SK-N-MC (cell line): Measurements from ENCODE around the gene PATE2.

Experiments used
- DNase-seq: peaks from one replicate; pipeline ENCODE4 v3.0.0-alpha.2; 2011; ENCODE audit warnings: low read depth, low spot score
- H3K27ac ChIP-seq: fragments of 200-600 bp; sonication (generic); 2 replicates; pipeline ENCODE4 v1.5.1; 2016; ENCODE audit warnings: mixed run types
- H3K36me3 ChIP-seq: fragments of 200-600 bp; sonication (generic); 2 replicates; pipeline ENCODE4 v1.6.1; 2017; ENCODE audit warnings: antibody characterized with exemption, low read length, mixed read lengths; ENCODE audit not compliant: insufficient read depth
- H3K4me3 ChIP-seq: fragments of 200-600 bp; sonication (generic); 2 replicates; pipeline ENCODE4 v1.5.1; 2016
- H3K9ac ChIP-seq: fragments of 200-600 bp; sonication (generic); 2 replicates; pipeline ENCODE4 v1.8.0; 2017; ENCODE audit warnings: mixed run types, mixed read lengths; ENCODE audit not compliant: insufficient read length
- H3K9me3 ChIP-seq: fragments of 200-600 bp; sonication (generic); 2 replicates; pipeline ENCODE4 v1.6.1; 2017; ENCODE audit warnings: low read depth, mild to moderate bottlenecking, antibody characterized with exemption, low read length, moderate library complexity, mixed read lengths
- EZH2 ChIP-seq: fragments of 200-600 bp; sonication (generic); IDR thresholded peaks from one replicate; pipeline ENCODE4 v1.6.1; 2017; ENCODE audit warnings: antibody characterized with exemption
- FOXP2 ChIP-seq: optimal IDR thresholded peaks from 2 replicates; pipeline ENCODE3; 2011; ENCODE audit warnings: mild to moderate bottlenecking, moderate library complexity; ENCODE audit not compliant: insufficient read depth; ENCODE audit errors: extremely low read length, control extremely low read depth
- POLR2AphosphoS5 ChIP-seq: IDR thresholded peaks from 2 replicates; pipeline ENCODE4 v1.6.1; 2012; ENCODE audit warnings: mild to moderate bottlenecking, low read depth, low read length, borderline replicate concordance

Gene PATE2

DNA sequence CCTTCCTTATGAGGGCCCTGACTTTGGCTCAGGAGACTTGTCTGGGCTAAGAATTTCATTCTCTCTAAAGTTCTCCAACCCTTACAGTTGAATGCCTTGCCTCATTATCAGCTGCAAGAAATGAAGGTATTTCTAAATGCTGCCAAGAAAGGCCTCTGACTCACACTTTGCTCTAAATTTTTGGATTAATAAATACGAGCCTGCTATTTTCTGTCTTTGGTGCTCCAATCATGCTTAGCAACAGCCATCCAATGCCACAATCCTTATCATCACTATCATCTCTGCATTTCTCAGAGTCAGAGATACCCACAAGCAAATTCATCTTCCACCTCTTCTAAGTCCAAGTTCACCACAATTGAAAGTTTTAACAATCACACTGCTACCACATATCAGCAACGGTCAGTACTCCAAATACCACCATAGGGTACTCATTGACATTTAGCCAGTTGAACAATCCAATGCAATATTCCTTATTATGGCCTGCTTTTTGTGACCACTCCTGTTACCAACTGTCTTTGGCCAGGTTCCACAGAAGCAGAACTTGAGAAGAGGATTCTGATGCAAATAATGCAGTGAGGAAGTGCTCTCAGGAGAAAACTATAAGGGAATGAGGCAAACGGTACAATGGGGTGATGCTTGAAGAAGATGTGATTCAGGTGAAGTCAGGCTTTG lies 5.7 kb downstream of the PATE2 start:
- no peak for DNase-seq
- H3K4me3 ChIP-seq = no peak overlapping the region
- no peak for TF ChIP-seq FOXP2
- no peak for TF ChIP-seq POLR2AphosphoS5
- TF ChIP-seq EZH2 = no peak
- no peak overlapping the region for H3K9ac ChIP-seq
- no peak overlapping the region for H3K27ac ChIP-seq
- no peaks in the 10 kb centered on the region for H3K9me3 ChIP-seq
- no peaks in the 10 kb centered on the region for H3K36me3 ChIP-seq

DNA sequence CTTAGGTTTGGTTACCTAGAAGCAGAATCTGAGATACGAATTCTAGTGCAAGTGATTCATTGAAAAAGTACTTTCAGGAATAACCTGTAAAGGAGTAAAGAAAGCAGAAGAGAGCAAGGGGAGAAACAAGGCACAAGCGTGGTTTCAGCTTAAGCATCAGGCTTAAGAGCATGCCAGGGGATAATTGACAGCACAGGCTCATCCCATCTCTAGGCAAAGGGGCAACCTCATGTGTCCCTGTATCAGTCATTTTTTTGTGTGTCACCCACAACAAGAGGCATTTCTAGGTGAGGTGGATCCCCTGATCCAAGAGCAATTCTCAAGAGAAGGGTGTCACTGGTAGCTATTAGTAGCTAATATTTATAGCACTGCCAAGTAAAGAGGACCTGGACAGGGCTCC lies 8.0 kb downstream of the PATE2 start:
- Histone ChIP-seq H3K4me3 (no peak overlapping the region), H3K9ac (no peak overlapping the region), H3K9me3 (no peaks in the 10 kb centered on the region), H3K27ac (no peak overlapping the region), H3K36me3 (no peaks in the 10 kb centered on the region)
- DNase-seq = no peak
- TF ChIP-seq EZH2 (no peak), POLR2AphosphoS5 (no peak), FOXP2 (no peak)

DNA sequence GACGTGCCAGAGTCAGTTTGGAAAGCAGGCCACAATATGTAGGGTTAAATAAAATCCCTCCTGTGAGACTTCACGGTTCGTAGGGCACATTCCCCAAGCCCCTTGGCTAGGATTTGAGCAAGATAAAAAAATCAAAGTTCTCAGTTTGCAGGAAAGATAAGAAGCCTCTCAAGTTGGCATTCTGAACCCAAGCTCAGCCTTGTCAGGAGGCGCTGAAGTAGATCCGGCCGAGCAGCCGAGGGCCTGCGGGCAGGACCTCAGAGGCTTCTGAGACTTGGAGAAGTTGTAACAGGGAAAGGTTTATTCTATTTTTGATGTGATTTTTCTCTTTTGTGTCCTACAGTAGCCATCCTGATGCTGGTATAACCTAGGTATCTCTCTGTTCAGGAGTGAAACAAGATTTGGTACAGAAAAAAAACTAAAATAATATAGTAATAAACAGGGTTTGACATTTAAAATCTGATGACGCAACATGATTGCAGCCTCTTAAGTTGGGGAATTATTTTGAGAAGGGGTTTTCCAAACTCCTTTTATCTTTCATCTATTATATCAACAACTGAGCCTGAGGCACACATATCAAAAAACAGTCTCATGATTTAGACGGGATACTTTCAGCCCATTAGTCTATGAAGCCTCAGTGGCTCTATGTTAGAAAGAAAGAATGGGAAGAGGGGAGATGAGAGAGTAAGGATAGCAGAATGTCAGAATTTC lies 10.1 kb downstream of the PATE2 start:
- TF ChIP-seq EZH2 = no peak
- TF ChIP-seq FOXP2 = no peak
- TF ChIP-seq POLR2AphosphoS5 = no peak
- no peaks in the 10 kb centered on the region for H3K9me3 ChIP-seq
- H3K9ac ChIP-seq = no peak overlapping the region
- no peaks in the 10 kb centered on the region for H3K36me3 ChIP-seq
- no peak for DNase-seq
- no peak overlapping the region for H3K27ac ChIP-seq
- no peak overlapping the region for H3K4me3 ChIP-seq

DNA sequence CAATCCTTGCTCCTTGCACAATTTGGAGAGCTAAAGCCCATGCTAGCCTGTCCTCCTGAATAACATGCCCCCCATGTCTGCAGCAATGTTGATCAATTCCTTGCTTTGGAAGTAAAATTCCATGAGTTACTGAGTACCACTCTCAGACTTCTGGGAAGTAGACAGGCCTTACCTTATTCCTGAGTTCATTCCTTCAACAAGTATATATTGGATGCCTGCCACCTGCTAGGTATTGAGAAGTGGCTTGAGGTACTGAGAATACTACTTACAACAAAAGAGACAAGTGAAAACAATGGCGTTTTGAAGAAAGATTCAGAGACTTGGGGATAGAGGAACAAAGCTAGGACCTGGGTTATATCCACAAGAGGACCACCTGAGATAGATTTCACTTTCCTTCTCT lies 12.4 kb downstream of the PATE2 start:
- no peaks in the 10 kb centered on the region for H3K36me3 ChIP-seq
- H3K4me3 ChIP-seq = no peak overlapping the region
- no peak for DNase-seq
- no peak overlapping the region for H3K9ac ChIP-seq
- no peak for TF ChIP-seq FOXP2
- TF ChIP-seq POLR2AphosphoS5 = no peak
- no peak for TF ChIP-seq EZH2
- H3K27ac ChIP-seq = no peak overlapping the region
- H3K9me3 ChIP-seq = no peaks in the 10 kb centered on the region

DNA sequence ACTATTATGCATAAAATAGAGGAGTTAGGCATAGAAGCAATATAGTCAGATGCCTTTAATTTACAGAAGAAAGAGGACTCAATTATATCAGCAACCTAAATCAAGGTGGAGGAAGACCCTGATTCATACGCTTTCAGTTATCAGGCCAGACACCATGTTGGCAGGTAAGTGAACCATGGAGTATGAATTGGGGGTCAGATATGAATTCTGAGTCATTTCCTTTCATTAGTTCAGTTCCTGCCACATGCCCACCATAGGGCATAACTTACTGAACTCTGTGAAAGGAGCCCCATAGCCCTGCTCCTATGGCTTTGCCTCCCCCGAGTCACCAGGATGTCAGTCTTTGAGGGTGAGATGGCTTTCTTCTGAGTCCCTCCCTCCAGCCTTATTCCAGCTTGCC lies 15.1 kb downstream of the PATE2 start:
- H3K9ac ChIP-seq = no peak overlapping the region
- no peak overlapping the region for H3K27ac ChIP-seq
- no peak for TF ChIP-seq EZH2
- no peak for TF ChIP-seq FOXP2
- TF ChIP-seq POLR2AphosphoS5 = no peak
- no peak overlapping the region for H3K4me3 ChIP-seq
- no peaks in the 10 kb centered on the region for H3K9me3 ChIP-seq
- no peaks in the 10 kb centered on the region for H3K36me3 ChIP-seq
- no peak for DNase-seq

DNA sequence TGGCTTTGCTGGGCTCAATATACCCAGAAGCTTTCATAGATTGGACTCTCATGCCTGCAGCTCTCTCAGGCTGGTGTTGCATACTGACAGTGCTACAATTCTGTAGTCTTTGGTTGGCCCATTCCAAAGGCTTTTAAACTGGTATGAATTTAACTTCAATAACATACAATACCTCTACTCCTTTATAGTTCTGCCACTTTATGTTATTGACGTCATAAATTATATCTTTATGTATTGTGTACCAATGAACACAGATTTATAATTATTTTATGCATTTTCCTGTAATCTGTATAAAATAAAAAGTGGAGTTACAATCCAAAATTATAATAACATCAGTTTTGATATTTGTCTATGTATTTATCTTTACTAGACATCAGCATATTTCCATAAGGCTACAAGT lies 16.2 kb downstream of the PATE2 start:
- Histone ChIP-seq H3K27ac (no peak overlapping the region), H3K4me3 (no peak overlapping the region), H3K36me3 (no peaks in the 10 kb centered on the region), H3K9me3 (no peaks in the 10 kb centered on the region), H3K9ac (no peak overlapping the region)
- no peak for DNase-seq
- TF ChIP-seq FOXP2 (no peak), POLR2AphosphoS5 (no peak), EZH2 (no peak)

DNA sequence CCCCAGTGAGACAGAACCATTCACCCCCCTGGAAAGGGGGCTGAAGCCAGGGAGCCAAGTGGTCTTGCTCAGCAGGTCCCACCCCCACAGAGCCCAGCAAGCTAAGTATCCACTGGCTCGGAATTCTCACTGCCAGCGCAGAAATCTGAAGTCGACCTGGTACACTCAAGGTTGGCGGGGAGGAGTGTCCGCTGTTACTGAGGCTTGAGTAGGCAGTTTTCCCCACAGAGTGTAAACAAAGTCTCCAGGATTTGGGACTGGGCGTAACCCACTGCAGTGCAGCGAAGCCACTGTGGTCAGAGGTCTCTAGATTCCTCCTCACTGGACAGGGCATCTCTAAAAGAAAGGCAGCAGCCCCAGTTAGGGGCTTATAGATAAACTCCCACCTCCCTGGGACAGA lies 22.6 kb downstream of the PATE2 start:
- no peak for DNase-seq
- Histone ChIP-seq H3K9ac (no peak overlapping the region), H3K36me3 (no peaks in the 10 kb centered on the region), H3K4me3 (no peak overlapping the region), H3K9me3 (no peaks in the 10 kb centered on the region), H3K27ac (no peak overlapping the region)
- TF ChIP-seq FOXP2 (no peak), EZH2 (no peak), POLR2AphosphoS5 (no peak)

DNA sequence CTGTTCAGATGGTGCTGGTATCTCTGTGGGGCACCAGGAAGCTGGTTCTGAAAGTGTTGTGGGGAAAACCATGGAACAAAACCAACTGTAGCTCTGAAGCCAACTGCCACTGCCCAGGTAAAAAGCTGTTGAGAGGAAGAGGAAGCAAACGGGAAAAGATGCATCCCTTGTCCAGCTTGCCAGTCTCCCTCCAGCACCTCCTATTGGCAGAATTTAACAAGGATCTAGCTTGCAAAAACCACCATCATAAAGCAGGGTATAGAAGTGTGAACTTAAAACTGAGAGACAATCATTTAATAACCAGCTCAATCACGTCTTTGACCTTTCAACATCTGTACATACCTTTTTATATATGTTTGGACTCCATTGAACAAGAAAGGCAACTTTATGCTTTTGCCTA lies 28.0 kb downstream of the PATE2 start:
- Histone ChIP-seq H3K4me3 (no peak overlapping the region), H3K9ac (no peak overlapping the region), H3K27ac (no peak overlapping the region), H3K9me3 (no peaks in the 10 kb centered on the region), H3K36me3 (no peaks in the 10 kb centered on the region)
- TF ChIP-seq POLR2AphosphoS5 (no peak), EZH2 (no peak), FOXP2 (no peak)
- DNase-seq = no peak

DNA sequence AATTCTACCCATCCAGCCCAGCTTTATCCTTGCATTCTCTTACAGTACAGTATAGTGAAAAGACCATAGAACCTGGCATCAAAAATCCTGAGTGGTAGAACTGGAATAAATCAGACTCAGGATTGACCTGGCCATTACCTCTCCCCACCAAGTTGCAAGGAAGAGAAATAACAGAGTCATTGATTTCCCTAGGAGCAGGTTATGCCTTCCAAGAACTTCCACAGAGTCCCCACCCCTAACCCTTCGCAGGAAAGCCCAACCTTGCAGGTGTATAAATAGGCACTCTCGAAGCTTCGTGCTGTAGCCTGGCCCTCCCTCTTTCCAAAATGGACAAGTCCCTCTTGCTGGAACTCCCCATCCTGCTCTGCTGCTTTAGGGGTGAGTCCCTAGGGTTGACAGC lies 32.6 kb downstream of the PATE2 start, which contains the start of gene PATE1:
Gene PATE1, plus strand, starts transcription at position 301 of the 400 bp plus-strand sequence. Its CDS starts 26 bp downstream, at position 327.
- no peak within 1 kb of the TSS for H3K27ac ChIP-seq
- no peaks in the 10 kb centered on the region for H3K36me3 ChIP-seq
- H3K9ac ChIP-seq = no peak within 1 kb of the TSS
- H3K4me3 ChIP-seq = no peak within 1 kb of the TSS
- no peak for TF ChIP-seq EZH2
- no peak for TF ChIP-seq POLR2AphosphoS5
- TF ChIP-seq FOXP2 = no peak
- no peak for DNase-seq
- no peaks in the 10 kb centered on the region for H3K9me3 ChIP-seq
